GM10266 (cell line): ENCODE data around the gene SPINK14.

ENCODE experiments used
- DNase-seq: peaks from one replicate; pipeline ENCODE4 v3.0.0; 2012; ENCODE audit errors: extremely low spot score
- TF ChIP-seq, protein P1 (sequence below): IDR thresholded peaks from 2 replicates; pipeline ENCODE4 v1.5.1; 2012; ENCODE audit warnings: mild to moderate bottlenecking, low read depth; ENCODE audit not compliant: control insufficient read depth, insufficient read depth; ENCODE audit errors: missing control alignments

The SPINK14 gene

DNA sequence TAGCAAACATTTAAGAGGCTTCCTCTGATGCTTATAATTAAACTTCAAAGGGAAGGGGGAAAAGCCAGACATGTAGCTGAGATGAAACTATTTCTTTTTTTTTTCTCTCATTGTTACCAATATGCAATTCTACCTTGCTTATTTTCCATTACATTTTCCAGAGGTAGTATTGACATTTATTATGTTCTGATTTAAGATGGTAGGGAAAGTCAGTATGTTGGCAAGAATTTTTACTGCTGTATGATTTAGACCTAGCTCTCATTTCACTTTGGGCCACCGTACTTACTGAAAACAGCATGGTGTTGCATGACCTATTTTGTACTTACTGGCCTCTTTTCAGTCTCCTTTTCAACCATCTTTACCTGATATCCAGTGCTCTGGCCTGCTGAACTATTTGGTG lies 24.9 kb downstream of the SPINK14 start:
- no peak for DNase-seq
- TF ChIP-seq, protein P1, sequence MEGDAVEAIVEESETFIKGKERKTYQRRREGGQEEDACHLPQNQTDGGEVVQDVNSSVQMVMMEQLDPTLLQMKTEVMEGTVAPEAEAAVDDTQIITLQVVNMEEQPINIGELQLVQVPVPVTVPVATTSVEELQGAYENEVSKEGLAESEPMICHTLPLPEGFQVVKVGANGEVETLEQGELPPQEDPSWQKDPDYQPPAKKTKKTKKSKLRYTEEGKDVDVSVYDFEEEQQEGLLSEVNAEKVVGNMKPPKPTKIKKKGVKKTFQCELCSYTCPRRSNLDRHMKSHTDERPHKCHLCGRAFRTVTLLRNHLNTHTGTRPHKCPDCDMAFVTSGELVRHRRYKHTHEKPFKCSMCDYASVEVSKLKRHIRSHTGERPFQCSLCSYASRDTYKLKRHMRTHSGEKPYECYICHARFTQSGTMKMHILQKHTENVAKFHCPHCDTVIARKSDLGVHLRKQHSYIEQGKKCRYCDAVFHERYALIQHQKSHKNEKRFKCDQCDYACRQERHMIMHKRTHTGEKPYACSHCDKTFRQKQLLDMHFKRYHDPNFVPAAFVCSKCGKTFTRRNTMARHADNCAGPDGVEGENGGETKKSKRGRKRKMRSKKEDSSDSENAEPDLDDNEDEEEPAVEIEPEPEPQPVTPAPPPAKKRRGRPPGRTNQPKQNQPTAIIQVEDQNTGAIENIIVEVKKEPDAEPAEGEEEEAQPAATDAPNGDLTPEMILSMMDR, result no peak

DNA sequence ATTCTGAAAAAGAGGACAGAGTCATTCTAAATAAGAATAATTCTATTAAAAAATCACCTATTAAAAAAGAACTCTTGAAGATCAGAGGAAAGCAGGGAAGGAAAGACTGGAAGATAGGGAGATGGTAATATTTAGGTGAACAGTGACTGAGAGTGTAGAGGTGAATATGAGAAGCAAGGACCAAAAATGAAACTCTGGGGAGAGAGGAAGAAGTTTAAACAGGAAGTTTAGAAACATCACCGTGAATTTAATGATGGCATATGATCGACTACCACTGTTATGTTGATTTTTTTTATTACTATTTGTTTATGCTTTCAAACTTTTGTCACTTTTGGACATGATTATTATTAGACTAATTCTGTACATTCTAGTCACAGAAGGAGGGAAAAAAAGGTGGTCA lies 32.8 kb downstream of the SPINK14 start:
- DNase-seq, result no peak
- TF ChIP-seq, protein P1, result no peak

DNA sequence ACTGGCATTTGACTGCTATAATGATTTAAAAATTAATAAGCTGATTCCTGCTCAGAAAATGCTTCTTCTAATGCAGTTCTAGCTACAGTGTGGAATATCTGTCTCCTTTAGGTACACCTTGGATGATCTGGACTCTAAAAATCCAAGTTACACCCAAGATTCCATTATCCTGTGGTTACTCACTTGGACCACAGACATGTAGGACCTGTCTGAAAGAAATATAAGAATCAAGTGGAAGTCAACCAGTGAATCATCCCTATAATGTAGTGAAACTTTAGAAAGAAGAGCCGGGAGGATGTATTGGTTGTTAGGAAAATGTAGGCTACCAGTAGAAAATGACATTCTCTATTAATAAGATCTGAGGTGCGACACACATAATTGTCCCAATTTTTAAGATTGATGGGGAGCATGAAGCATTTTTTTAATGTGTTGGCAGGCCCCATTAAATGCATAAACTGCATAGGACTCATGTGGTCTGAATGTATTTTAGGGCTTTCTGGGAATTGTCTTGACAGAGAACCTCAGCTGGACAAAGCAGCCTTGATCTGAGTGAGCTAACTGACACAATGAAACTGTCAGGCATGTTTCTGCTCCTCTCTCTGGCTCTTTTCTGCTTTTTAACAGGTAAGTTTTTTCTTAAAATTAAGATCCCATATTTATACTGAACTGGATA lies 34.3 kb downstream of the SPINK14 start, which contains the start of gene SPINK6:
SPINK6 (plus strand) TSS at position 512 of the 673 bp plus-strand sequence; CDS start at position 567, 55 bp downstream.
- TF ChIP-seq, protein P1, result no peak
- DNase-seq, result no peak

DNA sequence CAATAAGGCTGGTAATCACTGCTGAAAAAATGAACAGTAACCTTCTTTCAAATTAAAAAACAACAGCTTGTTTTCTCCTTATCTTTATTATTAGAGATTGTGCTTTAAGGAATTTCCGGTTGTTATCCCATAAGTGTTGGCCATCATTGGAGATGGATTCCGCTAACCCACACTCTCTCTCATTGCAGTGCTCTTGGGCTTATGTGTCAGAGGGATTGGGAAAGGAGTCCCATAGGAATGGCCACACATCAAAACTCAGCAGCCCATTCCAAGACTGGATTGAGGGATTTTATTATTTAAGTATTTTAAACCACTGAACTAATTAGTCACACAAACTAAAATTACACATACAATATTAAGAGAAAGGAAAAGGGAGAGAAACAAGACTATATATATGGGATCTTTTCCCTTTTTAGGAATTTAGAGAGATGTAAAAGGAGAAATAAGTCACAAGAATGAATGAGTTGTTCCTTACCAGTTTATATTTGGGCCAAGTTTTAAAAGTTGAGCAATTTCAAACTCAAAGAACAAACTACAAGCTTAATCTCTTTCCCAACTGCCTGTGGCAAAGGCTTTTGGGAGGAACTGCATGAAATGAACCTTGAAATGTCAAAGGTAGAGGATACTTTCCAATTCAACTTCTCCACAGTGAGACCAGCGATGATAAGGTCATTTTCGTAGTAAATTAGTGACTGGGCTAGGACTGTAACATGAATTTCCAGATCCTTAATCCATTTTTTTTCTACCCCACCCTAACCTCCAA lies 36.9 kb downstream of the SPINK14 start:
- TF ChIP-seq, protein P1, result no peak
- DNase-seq, result no peak

DNA sequence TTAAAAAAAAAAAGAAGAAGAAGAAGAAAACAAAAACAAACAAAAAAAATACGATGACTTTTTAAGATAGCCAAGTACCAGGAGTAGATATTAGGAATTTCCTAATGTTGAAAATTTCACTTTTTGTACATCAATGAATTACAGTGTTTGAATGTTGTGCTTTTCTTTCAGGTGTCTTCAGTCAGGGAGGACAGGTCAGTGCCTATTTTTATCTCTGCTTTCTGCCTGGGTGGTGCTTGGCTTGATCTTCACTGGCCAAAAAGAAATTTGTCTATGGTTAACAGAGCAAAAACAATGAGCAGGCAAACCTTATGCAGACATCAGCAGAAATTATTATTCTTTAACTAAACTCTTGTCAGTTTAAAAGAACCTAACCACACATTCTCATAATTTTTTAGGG lies 37.5 kb downstream of the SPINK14 start:
- TF ChIP-seq, protein P1, result no peak

DNA sequence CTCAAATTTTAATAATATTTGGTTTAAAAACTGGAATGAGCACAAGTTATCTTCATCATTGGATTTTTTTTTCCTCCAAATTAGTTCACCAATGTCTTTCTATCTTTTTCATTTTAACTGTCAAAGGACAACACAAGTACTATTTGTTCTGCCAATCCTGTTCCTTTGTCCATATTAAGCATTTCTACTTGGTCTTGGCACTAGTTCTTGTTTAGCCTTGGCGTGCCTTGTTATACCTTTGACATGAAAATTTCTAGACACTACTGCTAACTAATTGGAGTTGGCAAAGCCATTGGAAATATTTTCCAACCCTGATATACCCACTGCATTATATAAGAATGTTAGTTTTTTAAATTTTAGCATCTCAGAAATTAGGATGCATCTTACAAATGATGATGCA lies 38.3 kb downstream of the SPINK14 start:
- no peak for DNase-seq
- TF ChIP-seq, protein P1, result no peak

More for the DNA sequence above, 37.5 kb downstream of the SPINK14 start:
- DNase-seq, result no peak

DNA sequence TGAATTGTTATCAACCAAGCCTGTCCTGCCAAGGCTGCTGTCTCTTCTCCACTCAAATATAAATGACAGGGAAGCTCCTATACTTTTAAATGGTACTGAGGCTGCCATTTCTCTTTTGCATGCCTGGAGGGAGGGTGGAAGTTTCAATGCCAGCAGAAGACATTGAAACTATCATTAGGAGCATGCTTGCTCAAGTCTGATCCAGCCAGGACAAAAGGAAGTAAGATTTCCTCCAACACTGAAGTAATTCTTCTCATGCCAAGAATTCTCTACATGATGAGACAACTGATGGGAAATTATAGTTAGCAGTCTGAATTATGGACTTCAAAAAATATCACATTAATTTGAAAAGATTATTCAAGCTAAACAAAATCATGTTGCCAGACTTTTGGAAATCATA lies 39.9 kb downstream of the SPINK14 start:
- TF ChIP-seq, protein P1, result no peak

More for the DNA sequence above, 39.9 kb downstream of the SPINK14 start:
- DNase-seq, result no peak
